ENCODE measurements around the gene CTNND1. TPM values are rescaled to one million over a fixed set of nuclear protein-coding genes. Genes with fewer than 3 reads are reported as not detected.

Gene CTNND1
- total RNA-seq, 2 donors from 2014 or later = 190 to 216 TPM

- peaks cover 9% of the 10 kb centered on the region for H3K4me1 Mint-ChIP-seq
- no peaks in the 10 kb centered on the region for H3K9me3 Mint-ChIP-seq
- Histone ChIP-seq H3K9ac (ENCODE audit: extremely low read depth, low read length, poor library complexity, severe bottlenecking) (no peak overlapping the region), H3K27ac (ENCODE audit: low read depth, low read length) (no peak overlapping the region), H3K4me3 (ENCODE audit: low read length) (no peak overlapping the region), H3K27me3 (ENCODE audit: control insufficient read depth, insufficient read depth, low read length, poor library complexity, severe bottlenecking) (no peaks in the 10 kb centered on the region), H3K4me1 (ENCODE audit: control insufficient read depth, insufficient read depth, low read length) (no peaks in the 10 kb centered on the region), H3K36me3 (ENCODE audit: control insufficient read depth, insufficient read depth, low read length) (peaks cover 39% of the 10 kb centered on the region), H3K9me3 (ENCODE audit: control insufficient read depth, low read length) (no peaks in the 10 kb centered on the region)
- H3K27me3 Mint-ChIP-seq (ENCODE audit: insufficient read depth) = no peaks in the 10 kb centered on the region
- TF ChIP-seq, protein P1, sequence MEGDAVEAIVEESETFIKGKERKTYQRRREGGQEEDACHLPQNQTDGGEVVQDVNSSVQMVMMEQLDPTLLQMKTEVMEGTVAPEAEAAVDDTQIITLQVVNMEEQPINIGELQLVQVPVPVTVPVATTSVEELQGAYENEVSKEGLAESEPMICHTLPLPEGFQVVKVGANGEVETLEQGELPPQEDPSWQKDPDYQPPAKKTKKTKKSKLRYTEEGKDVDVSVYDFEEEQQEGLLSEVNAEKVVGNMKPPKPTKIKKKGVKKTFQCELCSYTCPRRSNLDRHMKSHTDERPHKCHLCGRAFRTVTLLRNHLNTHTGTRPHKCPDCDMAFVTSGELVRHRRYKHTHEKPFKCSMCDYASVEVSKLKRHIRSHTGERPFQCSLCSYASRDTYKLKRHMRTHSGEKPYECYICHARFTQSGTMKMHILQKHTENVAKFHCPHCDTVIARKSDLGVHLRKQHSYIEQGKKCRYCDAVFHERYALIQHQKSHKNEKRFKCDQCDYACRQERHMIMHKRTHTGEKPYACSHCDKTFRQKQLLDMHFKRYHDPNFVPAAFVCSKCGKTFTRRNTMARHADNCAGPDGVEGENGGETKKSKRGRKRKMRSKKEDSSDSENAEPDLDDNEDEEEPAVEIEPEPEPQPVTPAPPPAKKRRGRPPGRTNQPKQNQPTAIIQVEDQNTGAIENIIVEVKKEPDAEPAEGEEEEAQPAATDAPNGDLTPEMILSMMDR (conservative IDR thresholded peaks at IDR 0.05) = no peak
- peak overlapping the region; percentile 60 for H3K27ac Mint-ChIP-seq
- 95 to 97% methylated on average over 5 of the region's 5 CpGs for WGBS, 2 experiments (ENCODE audit: insufficient coverage in 1 of 2, insufficient read length in 1 of 2)
- DNase-seq = no peak
- H3K36me3 Mint-ChIP-seq (ENCODE audit: low read depth) = peaks cover 31% of the 10 kb centered on the region
- H3K4me3 Mint-ChIP-seq = no peak overlapping the region
Observed at GRCh38 chr11:57745206-57745605, 16.4 kb upstream of the CTNND1 start.

DNA sequence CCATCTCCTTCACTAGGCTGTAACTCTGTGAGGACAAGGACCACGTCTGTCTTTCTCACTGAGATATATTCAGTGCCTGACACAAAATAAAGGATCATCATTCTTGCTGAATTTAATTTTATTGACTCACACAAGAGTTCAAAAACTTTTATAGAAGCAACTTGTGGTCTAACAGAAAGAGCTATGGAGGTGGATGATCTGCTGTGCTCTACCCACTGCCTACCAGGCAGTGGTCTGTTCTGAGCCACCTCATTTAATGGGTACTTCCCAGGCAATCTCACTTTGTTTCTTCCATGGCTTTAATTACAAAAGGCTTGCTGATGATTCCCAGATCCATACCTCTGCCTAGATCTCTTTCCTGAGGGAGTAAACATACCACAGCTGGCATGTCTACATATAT lies 14.7 kb upstream of the CTNND1 start:
- H3K9me3 Mint-ChIP-seq = no peaks in the 10 kb centered on the region
- Histone ChIP-seq H3K36me3 (ENCODE audit: control insufficient read depth, insufficient read depth, low read length) (peaks cover 33% of the 10 kb centered on the region), H3K27ac (ENCODE audit: low read depth, low read length) (no peak overlapping the region), H3K4me1 (ENCODE audit: control insufficient read depth, insufficient read depth, low read length) (no peaks in the 10 kb centered on the region), H3K9ac (ENCODE audit: extremely low read depth, low read length, poor library complexity, severe bottlenecking) (no peak overlapping the region), H3K27me3 (ENCODE audit: control insufficient read depth, insufficient read depth, low read length, poor library complexity, severe bottlenecking) (no peaks in the 10 kb centered on the region), H3K4me3 (ENCODE audit: low read length) (no peak overlapping the region), H3K9me3 (ENCODE audit: control insufficient read depth, low read length) (no peaks in the 10 kb centered on the region)
- no peak overlapping the region for H3K4me3 Mint-ChIP-seq
- WGBS, 2 experiments (ENCODE audit: insufficient coverage in 1 of 2, insufficient read length in 1 of 2) = 100% methylated on average over 1 of the region's 1 CpG; no CpG with 5 or more reads in 1 of the 2 experiments
- DNase-seq = no peak
- peaks cover 28% of the 10 kb centered on the region for H3K36me3 Mint-ChIP-seq (ENCODE audit: low read depth)
- H3K27me3 Mint-ChIP-seq (ENCODE audit: insufficient read depth) = no peaks in the 10 kb centered on the region
- no peak overlapping the region for H3K27ac Mint-ChIP-seq
- TF ChIP-seq, protein P1 (conservative IDR thresholded peaks at IDR 0.05) = no peak
- peaks cover 20% of the 10 kb centered on the region for H3K4me1 Mint-ChIP-seq

GRCh38 chr11:57751176-57751575 lies 10.4 kb upstream of the CTNND1 start:
- peaks cover 2% of the 10 kb centered on the region for H3K36me3 Mint-ChIP-seq (ENCODE audit: low read depth)
- no peak overlapping the region for H3K4me3 ChIP-seq (ENCODE audit: low read length)
- H3K27ac Mint-ChIP-seq = no peak overlapping the region
- H3K27me3 ChIP-seq (ENCODE audit: control insufficient read depth, insufficient read depth, low read length, poor library complexity, severe bottlenecking) = no peaks in the 10 kb centered on the region
- H3K9me3 ChIP-seq (ENCODE audit: control insufficient read depth, low read length) = no peaks in the 10 kb centered on the region
- peaks cover 17% of the 10 kb centered on the region for H3K4me1 Mint-ChIP-seq
- no peak overlapping the region for H3K4me3 Mint-ChIP-seq
- no peaks in the 10 kb centered on the region for H3K4me1 ChIP-seq (ENCODE audit: control insufficient read depth, insufficient read depth, low read length)
- H3K9ac ChIP-seq (ENCODE audit: extremely low read depth, low read length, poor library complexity, severe bottlenecking) = no peak overlapping the region
- TF ChIP-seq, protein P1 (conservative IDR thresholded peaks at IDR 0.05) = no peak
- no peaks in the 10 kb centered on the region for H3K9me3 Mint-ChIP-seq
- no peak overlapping the region for H3K27ac ChIP-seq (ENCODE audit: low read depth, low read length)
- H3K36me3 ChIP-seq (ENCODE audit: control insufficient read depth, insufficient read depth, low read length) = peaks cover 7% of the 10 kb centered on the region
- DNase-seq = no peak
- no peaks in the 10 kb centered on the region for H3K27me3 Mint-ChIP-seq (ENCODE audit: insufficient read depth)

All from endodermal cell (in vitro differentiated cells).